ENCODE measurements around the gene ITIH5. TPM values are rescaled to one million over a fixed set of nuclear protein-coding genes. Genes with fewer than 3 reads are reported as not detected.

The ITIH5 gene
- total and polyA plus RNA-seq, 2 of the 13 experiments (the other 11 are each of a cell fraction or from before 2014, with no cell fraction given), result 4.7 to 8.9 TPM

DNA sequence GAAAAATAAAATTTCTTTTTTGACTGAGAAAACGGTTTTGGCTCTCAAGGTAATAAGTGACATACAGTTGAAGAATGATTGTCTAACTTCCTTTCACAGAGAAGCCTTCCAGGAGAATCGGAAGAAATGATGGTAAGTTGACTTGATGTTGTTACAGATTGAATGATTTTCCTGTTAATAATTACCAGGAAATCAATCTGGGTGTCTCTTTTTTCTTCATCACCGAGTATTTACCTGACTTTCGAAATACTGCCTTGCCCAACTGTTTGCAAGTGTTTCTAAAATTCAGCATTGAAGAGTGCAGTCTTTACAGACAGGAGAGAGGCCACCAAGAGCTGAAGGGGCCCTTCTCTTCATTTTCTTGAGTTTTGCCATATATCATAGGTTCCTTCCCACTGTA, 40.3 kb upstream of the ITIH5 start (continued):
- TF ChIP-seq, protein P1, sequence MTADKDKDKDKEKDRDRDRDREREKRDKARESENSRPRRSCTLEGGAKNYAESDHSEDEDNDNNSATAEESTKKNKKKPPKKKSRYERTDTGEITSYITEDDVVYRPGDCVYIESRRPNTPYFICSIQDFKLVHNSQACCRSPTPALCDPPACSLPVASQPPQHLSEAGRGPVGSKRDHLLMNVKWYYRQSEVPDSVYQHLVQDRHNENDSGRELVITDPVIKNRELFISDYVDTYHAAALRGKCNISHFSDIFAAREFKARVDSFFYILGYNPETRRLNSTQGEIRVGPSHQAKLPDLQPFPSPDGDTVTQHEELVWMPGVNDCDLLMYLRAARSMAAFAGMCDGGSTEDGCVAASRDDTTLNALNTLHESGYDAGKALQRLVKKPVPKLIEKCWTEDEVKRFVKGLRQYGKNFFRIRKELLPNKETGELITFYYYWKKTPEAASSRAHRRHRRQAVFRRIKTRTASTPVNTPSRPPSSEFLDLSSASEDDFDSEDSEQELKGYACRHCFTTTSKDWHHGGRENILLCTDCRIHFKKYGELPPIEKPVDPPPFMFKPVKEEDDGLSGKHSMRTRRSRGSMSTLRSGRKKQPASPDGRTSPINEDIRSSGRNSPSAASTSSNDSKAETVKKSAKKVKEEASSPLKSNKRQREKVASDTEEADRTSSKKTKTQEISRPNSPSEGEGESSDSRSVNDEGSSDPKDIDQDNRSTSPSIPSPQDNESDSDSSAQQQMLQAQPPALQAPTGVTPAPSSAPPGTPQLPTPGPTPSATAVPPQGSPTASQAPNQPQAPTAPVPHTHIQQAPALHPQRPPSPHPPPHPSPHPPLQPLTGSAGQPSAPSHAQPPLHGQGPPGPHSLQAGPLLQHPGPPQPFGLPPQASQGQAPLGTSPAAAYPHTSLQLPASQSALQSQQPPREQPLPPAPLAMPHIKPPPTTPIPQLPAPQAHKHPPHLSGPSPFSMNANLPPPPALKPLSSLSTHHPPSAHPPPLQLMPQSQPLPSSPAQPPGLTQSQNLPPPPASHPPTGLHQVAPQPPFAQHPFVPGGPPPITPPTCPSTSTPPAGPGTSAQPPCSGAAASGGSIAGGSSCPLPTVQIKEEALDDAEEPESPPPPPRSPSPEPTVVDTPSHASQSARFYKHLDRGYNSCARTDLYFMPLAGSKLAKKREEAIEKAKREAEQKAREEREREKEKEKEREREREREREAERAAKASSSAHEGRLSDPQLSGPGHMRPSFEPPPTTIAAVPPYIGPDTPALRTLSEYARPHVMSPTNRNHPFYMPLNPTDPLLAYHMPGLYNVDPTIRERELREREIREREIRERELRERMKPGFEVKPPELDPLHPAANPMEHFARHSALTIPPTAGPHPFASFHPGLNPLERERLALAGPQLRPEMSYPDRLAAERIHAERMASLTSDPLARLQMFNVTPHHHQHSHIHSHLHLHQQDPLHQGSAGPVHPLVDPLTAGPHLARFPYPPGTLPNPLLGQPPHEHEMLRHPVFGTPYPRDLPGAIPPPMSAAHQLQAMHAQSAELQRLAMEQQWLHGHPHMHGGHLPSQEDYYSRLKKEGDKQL (CRISPR knock-in tag; IDR thresholded peaks at IDR 0.05; ENCODE audit: low read depth), result peak; percentile 82
- TF ChIP-seq GFI1 (CRISPR knock-in tag; IDR thresholded peaks at IDR 0.05; ENCODE audit: borderline replicate concordance) (peak; percentile 94), ZNF564 (CRISPR knock-in tag; IDR thresholded peaks at IDR 0.05) (no peak), ASH2L (IDR thresholded peaks at IDR 0.05; ENCODE audit: insufficient read length, low read depth, low read length) (peak; percentile 88), REPIN1 (CRISPR knock-in tag; IDR thresholded peaks at IDR 0.05; ENCODE audit: borderline replicate concordance, low read depth) (peak; percentile 45; the same call in 1 of the 2 replicates), ZNF598 (CRISPR knock-in tag; IDR thresholded peaks at IDR 0.05; ENCODE audit: borderline replicate concordance) (no peak), ZBTB3 (CRISPR knock-in tag; IDR thresholded peaks at IDR 0.05; ENCODE audit: borderline replicate concordance, low read depth) (no peak), PCBP2 (optimal IDR thresholded peaks at IDR 0.05; ENCODE audit: low read depth, low read length, poor library complexity, severe bottlenecking) (no peak), KDM2A (CRISPR knock-in tag; IDR thresholded peaks at IDR 0.05; ENCODE audit: borderline replicate concordance, low read depth) (no peak), DNMT3B (CRISPR knock-in tag; conservative IDR thresholded peaks at IDR 0.05) (peak; percentile 70; the same call in 1 of the 2 replicates), ZNF567 (CRISPR knock-in tag; IDR thresholded peaks at IDR 0.05; ENCODE audit: borderline replicate concordance) (no peak), ZNF629 (CRISPR knock-in tag; conservative IDR thresholded peaks at IDR 0.05) (no peak), EHMT2 (IDR thresholded peaks at IDR 0.05; ENCODE audit: borderline replicate concordance, low read depth, low read length) (no peak)
- TF ChIP-seq, protein P2, sequence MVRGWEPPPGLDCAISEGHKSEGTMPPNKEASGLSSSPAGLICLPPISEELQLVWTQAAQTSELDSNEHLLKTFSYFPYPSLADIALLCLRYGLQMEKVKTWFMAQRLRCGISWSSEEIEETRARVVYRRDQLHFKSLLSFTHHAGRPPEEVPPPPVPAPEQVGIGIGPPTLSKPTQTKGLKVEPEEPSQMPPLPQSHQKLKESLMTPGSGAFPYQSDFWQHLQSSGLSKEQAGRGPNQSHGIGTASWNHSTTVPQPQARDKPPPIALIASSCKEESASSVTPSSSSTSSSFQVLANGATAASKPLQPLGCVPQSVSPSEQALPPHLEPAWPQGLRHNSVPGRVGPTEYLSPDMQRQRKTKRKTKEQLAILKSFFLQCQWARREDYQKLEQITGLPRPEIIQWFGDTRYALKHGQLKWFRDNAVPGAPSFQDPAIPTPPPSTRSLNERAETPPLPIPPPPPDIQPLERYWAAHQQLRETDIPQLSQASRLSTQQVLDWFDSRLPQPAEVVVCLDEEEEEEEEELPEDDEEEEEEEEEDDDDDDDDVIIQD (CRISPR knock-in tag; IDR thresholded peaks at IDR 0.05; ENCODE audit: low read depth), result peak; percentile 88
- TF ChIP-seq, protein P3, sequence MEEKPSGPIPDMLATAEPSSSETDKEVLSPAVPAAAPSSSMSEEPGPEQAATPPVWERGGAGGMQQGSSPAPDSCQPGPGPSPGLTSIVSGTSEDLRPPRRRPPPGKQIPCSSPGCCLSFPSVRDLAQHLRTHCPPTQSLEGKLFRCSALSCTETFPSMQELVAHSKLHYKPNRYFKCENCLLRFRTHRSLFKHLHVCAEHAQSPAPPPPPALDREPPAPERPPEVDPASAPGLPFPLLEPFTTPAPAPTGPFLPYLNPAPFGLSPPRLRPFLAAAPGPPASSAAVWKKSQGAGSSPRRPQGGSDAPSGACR (CRISPR knock-in tag; IDR thresholded peaks at IDR 0.05), result peak; percentile 77; the same call in 1 of the 2 replicates
- TF ChIP-seq, protein P4, sequence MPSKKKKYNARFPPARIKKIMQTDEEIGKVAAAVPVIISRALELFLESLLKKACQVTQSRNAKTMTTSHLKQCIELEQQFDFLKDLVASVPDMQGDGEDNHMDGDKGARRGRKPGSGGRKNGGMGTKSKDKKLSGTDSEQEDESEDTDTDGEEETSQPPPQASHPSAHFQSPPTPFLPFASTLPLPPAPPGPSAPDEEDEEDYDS (CRISPR knock-in tag; IDR thresholded peaks at IDR 0.05), result peak; percentile 80
- TF ChIP-seq, protein P5, sequence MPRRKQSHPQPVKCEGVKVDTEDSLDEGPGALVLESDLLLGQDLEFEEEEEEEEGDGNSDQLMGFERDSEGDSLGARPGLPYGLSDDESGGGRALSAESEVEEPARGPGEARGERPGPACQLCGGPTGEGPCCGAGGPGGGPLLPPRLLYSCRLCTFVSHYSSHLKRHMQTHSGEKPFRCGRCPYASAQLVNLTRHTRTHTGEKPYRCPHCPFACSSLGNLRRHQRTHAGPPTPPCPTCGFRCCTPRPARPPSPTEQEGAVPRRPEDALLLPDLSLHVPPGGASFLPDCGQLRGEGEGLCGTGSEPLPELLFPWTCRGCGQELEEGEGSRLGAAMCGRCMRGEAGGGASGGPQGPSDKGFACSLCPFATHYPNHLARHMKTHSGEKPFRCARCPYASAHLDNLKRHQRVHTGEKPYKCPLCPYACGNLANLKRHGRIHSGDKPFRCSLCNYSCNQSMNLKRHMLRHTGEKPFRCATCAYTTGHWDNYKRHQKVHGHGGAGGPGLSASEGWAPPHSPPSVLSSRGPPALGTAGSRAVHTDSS (CRISPR knock-in tag; conservative IDR thresholded peaks at IDR 0.05), result no peak
- TF ChIP-seq, protein P6, sequence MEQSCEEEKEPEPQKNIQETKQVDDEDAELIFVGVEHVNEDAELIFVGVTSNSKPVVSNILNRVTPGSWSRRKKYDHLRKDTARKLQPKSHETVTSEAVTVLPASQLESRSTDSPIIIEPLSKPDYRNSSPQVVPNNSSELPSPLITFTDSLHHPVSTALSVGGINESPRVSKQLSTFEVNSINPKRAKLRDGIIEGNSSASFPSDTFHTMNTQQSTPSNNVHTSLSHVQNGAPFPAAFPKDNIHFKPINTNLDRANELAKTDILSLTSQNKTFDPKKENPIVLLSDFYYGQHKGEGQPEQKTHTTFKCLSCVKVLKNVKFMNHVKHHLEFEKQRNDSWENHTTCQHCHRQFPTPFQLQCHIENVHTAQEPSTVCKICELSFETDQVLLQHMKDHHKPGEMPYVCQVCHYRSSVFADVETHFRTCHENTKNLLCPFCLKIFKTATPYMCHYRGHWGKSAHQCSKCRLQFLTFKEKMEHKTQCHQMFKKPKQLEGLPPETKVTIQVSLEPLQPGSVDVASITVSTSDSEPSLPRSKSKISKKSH (CRISPR knock-in tag; IDR thresholded peaks at IDR 0.05; ENCODE audit: borderline replicate concordance), result no peak
